Fibroblast of mammary gland (primary cell): ENCODE measurements around the gene ERAS.

Experiments used
- DNase-seq: peaks from one replicate; pipeline ENCODE4 v3.0.0-alpha.2; 2010; ENCODE audit warnings: low read depth
- H3K4me3 ChIP-seq: 2 replicates; pipeline ENCODE4 v1.5.1; 2011; ENCODE audit warnings: low read depth, mild to moderate bottlenecking, low read length, moderate library complexity; ENCODE audit not compliant: control insufficient read depth
- CTCF ChIP-seq: conservative IDR thresholded peaks from 2 replicates; pipeline ENCODE4 v1.5.1; 2011; ENCODE audit warnings: low read depth, low read length, inconsistent platforms; ENCODE audit not compliant: control insufficient read depth, insufficient read depth

The ERAS gene

GRCh38 chrX:48794911-48795515 is 31.3 kb upstream of the ERAS start:
- DNase-seq, result peak; percentile 51
- no peak overlapping the region for H3K4me3 ChIP-seq
- no peak for TF ChIP-seq CTCF

- DNase-seq, result no peak
- no peak overlapping the region for H3K4me3 ChIP-seq
- TF ChIP-seq CTCF, result no peak
Measured at GRCh38 chrX:48798318-48798717, 28.0 kb upstream of the ERAS start.

- TF ChIP-seq CTCF, result no peak
- H3K4me3 ChIP-seq, result peak overlapping the region; percentile 66
- DNase-seq, result no peak
Measured at GRCh38 chrX:48800574-48801279, 25.6 kb upstream of the ERAS start.

- H3K4me3 ChIP-seq, result peak within 1 kb of the TSS; percentile 74
- peak; percentile 97 for DNase-seq
- no peak for TF ChIP-seq CTCF
Measured at GRCh38 chrX:48801280-48802088, 24.8 kb upstream of the ERAS start, which contains the start of gene HDAC6. TSS of gene HDAC6 (plus strand) at chrX:48802067. CDS start at chrX:48802693, 626 bp downstream.

GRCh38 chrX:48802089-48802904 is 24.0 kb upstream of the ERAS start:
- no peak for TF ChIP-seq CTCF
- DNase-seq, result peak; percentile 75
- peak overlapping the region; percentile 74 for H3K4me3 ChIP-seq

- peak overlapping the region; percentile 74 for H3K4me3 ChIP-seq
- no peak for TF ChIP-seq CTCF
- DNase-seq, result peak; percentile 3
Measured at GRCh38 chrX:48802905-48803200, 23.5 kb upstream of the ERAS start.
